MCF 10A (cell line): ENCODE measurements around the gene ADAMTSL3. TPM values are rescaled to one million over a fixed set of nuclear protein-coding genes. Genes with fewer than 3 reads are reported as not detected.
A peak's percentile ranks its signal among the peaks of the same experiment; 100 is the strongest.

ENCODE experiments used
- BruUV-seq: library from RNA; stranded (reverse); fragments of 400-500 nt; replicated peaks from 2 replicates; lab custom pipeline; 2021; lab: Mats Ljungman, UMichigan
- CTCF ChIA-PET: fragments of 300-600 bp; sonication (Branson Sonifier 250); formaldehyde crosslinking; extraction: SDS; loops from one replicate; lab custom pipeline; 2021; ENCODE audit warnings: antibody characterized with exemption, inconsistent platforms; lab: Yijun Ruan, JAX
- POLR2A ChIA-PET: fragments of 300-600, 350-650 bp; sonication (Branson Sonifier 250); formaldehyde crosslinking; extraction: SDS; loops from one replicate; lab custom pipeline; 2020; ENCODE audit warnings: antibody characterized with exemption, inconsistent platforms; lab: Yijun Ruan, JAX
- DNase-seq: peaks from one replicate; pipeline ENCODE4 v3.0.0-alpha.2; 2018; ENCODE audit not compliant: unreplicated experiment
- H3K27ac Mint-ChIP-seq: one replicate; pipeline ENCODE4 v1.8.0; 2022; ENCODE audit warnings: mild to moderate bottlenecking, low read depth, mixed read lengths; ENCODE audit not compliant: unreplicated experiment
- H3K27me3 Mint-ChIP-seq: one replicate; pipeline ENCODE4 v1.8.0; 2022; ENCODE audit warnings: mixed read lengths; ENCODE audit not compliant: insufficient read depth, unreplicated experiment
- H3K36me3 Mint-ChIP-seq: one replicate; pipeline ENCODE4 v1.8.0; 2022; ENCODE audit warnings: mild to moderate bottlenecking, moderate library complexity, mixed read lengths; ENCODE audit not compliant: insufficient read depth, unreplicated experiment
- H3K4me1 Mint-ChIP-seq: one replicate; pipeline ENCODE4 v1.8.0; 2022; ENCODE audit warnings: mixed read lengths; ENCODE audit not compliant: insufficient read depth, unreplicated experiment
- H3K4me3 Mint-ChIP-seq: one replicate; pipeline ENCODE4 v1.8.0; 2022; ENCODE audit warnings: mild to moderate bottlenecking, moderate library complexity, mixed read lengths; ENCODE audit not compliant: unreplicated experiment
- H3K9me3 Mint-ChIP-seq: one replicate; pipeline ENCODE4 v1.8.0; 2022; ENCODE audit warnings: mixed read lengths; ENCODE audit not compliant: unreplicated experiment
- CTCF ChIP-seq: fragments of 200-600 bp; IDR thresholded peaks from one replicate; pipeline ENCODE4 v1.8.0; 2022; ENCODE audit warnings: antibody characterized with exemption, mild to moderate bottlenecking; ENCODE audit not compliant: unreplicated experiment
- intact Hi-C: fragments of 100-400 bp; cut with micrococcal nuclease; formaldehyde crosslinking; loops from 2 replicates; pipeline ENCODE4 v1.14.1; 2022
- total RNA-seq: library from RNA; stranded (reverse); gene quantifications from 2 replicates; pipeline ENCODE4 v1.2.3, GENCODE V29; 2022

The ADAMTSL3 gene
- total RNA-seq, 1 experiment from 2014 or later = 1.2 TPM

GRCh38 chr15:83927704-83928391, 273.9 kb downstream of the ADAMTSL3 start:
- peaks cover 7% of the 10 kb centered on the region for H3K4me1 Mint-ChIP-seq
- ChIA-PET POLR2A (interaction anchor here (0.6 to 1.2 kb wide), 2 partner anchors 50 to 157 kb away, joined by 3 read pairs; no protein-coding TSS in a partner anchor), CTCF (interaction anchor here (0.7 to 0.9 kb wide), 2 partner anchors 107 to 189 kb away, joined by 3 to 6 read pairs; no protein-coding TSS in a partner anchor)
- BruUV-seq = no TSS peak
- no peak for DNase-seq
- intact Hi-C loops = no loop called here
- no peak overlapping the region for H3K27ac Mint-ChIP-seq
- no peaks in the 10 kb centered on the region for H3K27me3 Mint-ChIP-seq
- H3K9me3 Mint-ChIP-seq = no peaks in the 10 kb centered on the region
- H3K4me3 Mint-ChIP-seq = no peak overlapping the region
- no peaks in the 10 kb centered on the region for H3K36me3 Mint-ChIP-seq
- no peak for TF ChIP-seq CTCF

- Mint-ChIP-seq H3K36me3 (no peaks in the 10 kb centered on the region), H3K27me3 (no peaks in the 10 kb centered on the region), H3K4me1 (peaks cover 7% of the 10 kb centered on the region), H3K27ac (no peak overlapping the region), H3K4me3 (no peak overlapping the region), H3K9me3 (no peaks in the 10 kb centered on the region)
- intact Hi-C loops = no loop called here
- no TSS peak for BruUV-seq
- CTCF ChIA-PET = no interaction called here
- TF ChIP-seq CTCF = no peak
- POLR2A ChIA-PET = interaction anchor here (1.2 kb wide), 1 partner anchor 50 kb away, joined by 3 read pairs; no protein-coding TSS in a partner anchor
- DNase-seq = no peak
These were observed 274.4 kb downstream of the ADAMTSL3 start for GRCh38 chr15:83928392-83928734.

- no peak overlapping the region for H3K4me3 Mint-ChIP-seq
- POLR2A ChIA-PET = no interaction called here
- H3K27ac Mint-ChIP-seq = peak overlapping the region; percentile 46
- no peaks in the 10 kb centered on the region for H3K9me3 Mint-ChIP-seq
- no peaks in the 10 kb centered on the region for H3K27me3 Mint-ChIP-seq
- DNase-seq = no peak
- no peaks in the 10 kb centered on the region for H3K36me3 Mint-ChIP-seq
- intact Hi-C loops = no loop called here
- no TSS peak for BruUV-seq
- TF ChIP-seq CTCF = no peak
- CTCF ChIA-PET = no interaction called here
- peaks cover 7% of the 10 kb centered on the region for H3K4me1 Mint-ChIP-seq
These were observed 275.0 kb downstream of the ADAMTSL3 start for GRCh38 chr15:83928878-83929418.

GRCh38 chr15:83929619-83930018, 275.7 kb downstream of the ADAMTSL3 start:
- TF ChIP-seq CTCF = no peak
- H3K4me1 Mint-ChIP-seq = peaks cover 7% of the 10 kb centered on the region
- H3K27me3 Mint-ChIP-seq = no peaks in the 10 kb centered on the region
- no TSS peak for BruUV-seq
- POLR2A ChIA-PET = interaction anchor here (0.5 kb wide), 1 partner anchor 325 kb away, joined by 3 read pairs; no protein-coding TSS in a partner anchor
- intact Hi-C loops = no loop called here
- no peak for DNase-seq
- H3K36me3 Mint-ChIP-seq = no peaks in the 10 kb centered on the region
- H3K27ac Mint-ChIP-seq = peak overlapping the region; percentile 46
- no peak overlapping the region for H3K4me3 Mint-ChIP-seq
- H3K9me3 Mint-ChIP-seq = no peaks in the 10 kb centered on the region
- CTCF ChIA-PET = interaction anchor here (0.5 kb wide), 1 partner anchor 762 kb away, joined by 4 read pairs; no protein-coding TSS in a partner anchor
